GM12872 (cell line): ENCODE data around the gene SSRP1.

Source experiments
- TF ChIP-seq, protein P1 (sequence below): IDR thresholded peaks from 3 replicates; pipeline ENCODE4 v1.5.1; 2011; ENCODE audit warnings: low read depth, mild to moderate bottlenecking, low read length, moderate library complexity; ENCODE audit not compliant: insufficient read depth

The SSRP1 gene

DNA sequence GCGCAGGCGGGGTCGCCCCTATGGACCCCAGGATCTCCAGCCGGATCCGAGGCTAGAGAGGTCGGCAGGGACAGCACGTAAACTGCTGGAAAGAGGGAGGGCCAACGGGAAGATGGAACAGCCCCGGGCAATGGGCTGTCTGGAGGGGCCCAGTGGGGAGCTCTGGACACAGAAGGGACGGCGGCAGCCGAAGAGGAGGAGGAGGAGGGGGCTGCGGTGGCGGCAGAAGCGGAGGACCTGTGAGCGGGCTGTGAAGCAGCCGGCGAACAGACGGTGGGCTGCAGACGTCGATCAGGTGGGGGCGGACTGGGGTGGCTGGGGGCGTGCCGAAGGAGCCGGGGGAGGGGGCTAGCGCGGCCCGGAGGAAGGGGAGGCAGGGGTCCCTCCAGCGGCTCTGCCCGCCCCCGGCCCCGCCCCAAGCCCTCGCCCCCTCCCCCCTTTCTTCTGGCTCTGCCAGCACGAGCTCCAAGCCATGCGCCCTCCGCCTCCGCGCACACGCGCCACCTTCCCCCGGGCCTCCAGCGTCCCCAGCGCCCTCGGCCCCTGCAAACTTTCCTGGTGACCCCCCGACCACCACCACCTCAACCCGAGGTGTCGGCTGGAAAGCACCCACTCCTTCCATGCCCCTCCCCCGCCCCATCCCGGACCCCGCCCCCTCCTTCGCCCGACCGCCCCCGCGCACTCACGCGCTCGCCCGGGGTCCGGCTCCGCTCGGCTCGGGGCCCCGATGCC, 11.4 kb downstream of the SSRP1 start:
- TF ChIP-seq, protein P1, sequence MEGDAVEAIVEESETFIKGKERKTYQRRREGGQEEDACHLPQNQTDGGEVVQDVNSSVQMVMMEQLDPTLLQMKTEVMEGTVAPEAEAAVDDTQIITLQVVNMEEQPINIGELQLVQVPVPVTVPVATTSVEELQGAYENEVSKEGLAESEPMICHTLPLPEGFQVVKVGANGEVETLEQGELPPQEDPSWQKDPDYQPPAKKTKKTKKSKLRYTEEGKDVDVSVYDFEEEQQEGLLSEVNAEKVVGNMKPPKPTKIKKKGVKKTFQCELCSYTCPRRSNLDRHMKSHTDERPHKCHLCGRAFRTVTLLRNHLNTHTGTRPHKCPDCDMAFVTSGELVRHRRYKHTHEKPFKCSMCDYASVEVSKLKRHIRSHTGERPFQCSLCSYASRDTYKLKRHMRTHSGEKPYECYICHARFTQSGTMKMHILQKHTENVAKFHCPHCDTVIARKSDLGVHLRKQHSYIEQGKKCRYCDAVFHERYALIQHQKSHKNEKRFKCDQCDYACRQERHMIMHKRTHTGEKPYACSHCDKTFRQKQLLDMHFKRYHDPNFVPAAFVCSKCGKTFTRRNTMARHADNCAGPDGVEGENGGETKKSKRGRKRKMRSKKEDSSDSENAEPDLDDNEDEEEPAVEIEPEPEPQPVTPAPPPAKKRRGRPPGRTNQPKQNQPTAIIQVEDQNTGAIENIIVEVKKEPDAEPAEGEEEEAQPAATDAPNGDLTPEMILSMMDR: no peak

DNA sequence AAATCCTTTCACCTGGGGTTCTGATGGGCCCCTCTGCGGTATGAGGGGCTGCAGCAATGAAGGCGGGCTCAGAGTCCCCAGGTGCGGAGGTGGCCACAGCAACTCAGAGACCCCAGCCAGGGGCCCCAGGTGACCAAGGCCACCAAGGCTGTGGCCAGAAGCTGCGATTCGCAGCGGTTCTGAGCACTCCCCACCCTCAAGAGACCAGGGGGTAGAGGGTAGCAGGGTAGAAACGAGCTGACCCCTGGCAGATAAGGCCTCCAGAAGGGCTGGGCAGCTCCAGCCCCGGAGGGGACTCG, 11.9 kb downstream of the SSRP1 start:
- TF ChIP-seq, protein P1: no peak

DNA sequence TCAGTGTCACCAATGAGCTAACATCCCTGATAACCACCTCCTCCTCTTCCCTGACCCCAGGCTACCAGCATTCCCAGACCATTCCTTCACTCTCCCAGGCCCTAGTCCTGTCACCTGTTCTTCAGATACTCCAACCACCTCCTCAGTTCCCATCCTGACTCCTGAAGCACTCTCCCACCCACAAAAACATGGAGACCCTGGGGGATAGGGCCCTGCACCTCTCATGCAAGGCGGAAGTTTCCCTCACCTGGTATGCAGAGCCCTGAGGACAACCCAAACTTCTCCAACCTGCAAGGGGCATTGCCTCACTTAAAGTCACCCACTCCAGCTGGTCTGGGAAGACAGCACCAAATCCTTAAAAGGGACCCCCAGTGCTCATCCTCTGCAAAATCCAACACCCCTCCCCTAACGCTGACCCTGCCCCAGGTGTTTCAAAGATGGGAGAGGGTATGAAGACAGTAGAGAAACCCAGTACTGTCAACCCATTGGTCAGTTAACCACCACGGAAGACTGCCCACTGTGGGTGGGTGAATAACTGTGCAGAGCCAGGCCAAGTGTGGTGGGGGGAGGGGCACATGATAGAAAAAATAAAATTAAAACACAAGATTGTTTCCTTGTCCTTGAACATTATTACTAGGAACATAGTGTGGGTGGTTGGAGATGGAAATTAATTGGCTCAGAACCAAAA, 12.4 kb downstream of the SSRP1 start:
- TF ChIP-seq, protein P1: no peak

DNA sequence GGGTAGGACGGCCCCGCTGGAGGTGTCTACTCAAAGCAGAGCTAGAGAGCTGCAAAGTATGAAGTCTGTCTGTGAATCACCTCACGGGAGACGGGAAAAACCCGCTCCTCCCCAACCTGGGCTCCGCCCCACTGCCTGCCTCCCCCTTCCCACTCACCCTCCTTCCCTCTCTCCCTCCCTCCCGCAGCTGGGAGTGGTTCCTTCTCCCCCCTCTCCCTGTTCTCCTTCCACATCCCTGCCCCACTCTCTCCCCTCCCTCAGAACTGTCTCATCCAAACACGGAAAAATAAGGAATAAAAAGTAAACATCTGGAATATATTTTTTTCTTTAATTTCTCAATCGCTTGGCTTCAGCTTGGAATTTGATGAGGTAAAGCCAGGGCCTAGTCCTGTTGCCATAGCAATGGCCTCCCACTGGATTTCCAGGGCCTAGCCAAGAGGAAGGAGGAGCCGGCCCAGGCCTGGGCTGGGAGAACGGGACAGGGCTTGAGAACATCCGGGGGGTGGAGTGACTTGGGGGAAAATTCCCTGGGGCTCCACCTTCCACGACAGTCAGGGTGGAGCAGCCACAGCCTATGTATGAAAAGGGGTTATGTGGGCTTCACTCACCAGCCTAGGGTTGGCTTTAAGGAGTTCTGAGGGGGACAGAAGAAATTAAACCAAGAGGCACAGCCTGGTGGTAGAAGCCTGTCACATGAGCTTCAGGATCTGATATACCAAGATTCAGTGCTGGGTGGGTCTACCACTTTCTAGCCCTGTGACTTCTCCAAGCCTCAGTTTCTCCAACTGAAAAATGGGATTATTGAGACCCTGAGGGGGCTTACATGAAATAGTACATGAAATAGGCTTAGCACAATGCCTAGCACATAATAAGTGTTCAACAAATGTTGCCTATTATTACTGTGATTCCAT, 13.2 kb downstream of the SSRP1 start:
- TF ChIP-seq, protein P1: no peak

DNA sequence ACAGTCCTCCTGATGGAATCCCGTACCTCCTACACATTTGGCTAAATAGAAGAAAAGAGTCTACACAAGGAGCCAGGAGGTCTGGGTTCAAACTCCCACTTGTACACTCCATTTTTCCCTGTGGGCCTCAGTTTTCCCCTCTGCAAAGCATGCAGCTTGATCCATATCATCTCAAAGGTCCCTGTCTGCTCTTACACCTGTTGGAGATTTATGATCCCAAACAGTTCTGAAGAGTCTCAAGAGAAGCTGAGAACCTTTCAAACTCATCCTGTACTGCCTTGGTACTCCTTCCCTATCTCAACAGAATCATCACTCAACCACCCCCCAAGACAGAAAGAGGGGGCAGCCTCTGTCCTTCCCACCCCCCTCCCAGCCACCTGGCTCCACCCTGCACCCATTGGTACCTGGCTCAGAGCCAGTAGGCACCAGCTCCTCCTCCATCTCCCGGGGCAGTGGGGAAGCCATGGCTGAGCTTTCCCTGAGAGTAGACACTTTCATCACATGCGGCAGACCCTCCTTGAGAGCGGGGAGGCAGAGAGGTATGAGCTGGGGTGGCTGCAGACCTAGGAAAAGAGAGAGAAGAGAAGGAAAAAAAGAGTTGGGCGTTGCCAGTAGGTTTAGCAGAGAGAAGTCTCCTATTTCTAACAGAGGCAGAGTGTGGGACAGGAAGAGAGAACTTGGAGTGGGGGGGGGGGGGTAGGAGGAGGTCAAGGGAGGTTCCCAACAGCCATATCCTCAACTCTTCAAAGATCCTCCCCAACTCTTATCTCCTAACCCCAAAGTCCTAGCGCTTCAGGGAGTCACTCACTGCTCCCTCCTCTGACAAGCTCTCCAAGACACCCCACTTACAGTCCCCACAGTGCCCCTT, 14.1 kb downstream of the SSRP1 start:
- TF ChIP-seq, protein P1: no peak

DNA sequence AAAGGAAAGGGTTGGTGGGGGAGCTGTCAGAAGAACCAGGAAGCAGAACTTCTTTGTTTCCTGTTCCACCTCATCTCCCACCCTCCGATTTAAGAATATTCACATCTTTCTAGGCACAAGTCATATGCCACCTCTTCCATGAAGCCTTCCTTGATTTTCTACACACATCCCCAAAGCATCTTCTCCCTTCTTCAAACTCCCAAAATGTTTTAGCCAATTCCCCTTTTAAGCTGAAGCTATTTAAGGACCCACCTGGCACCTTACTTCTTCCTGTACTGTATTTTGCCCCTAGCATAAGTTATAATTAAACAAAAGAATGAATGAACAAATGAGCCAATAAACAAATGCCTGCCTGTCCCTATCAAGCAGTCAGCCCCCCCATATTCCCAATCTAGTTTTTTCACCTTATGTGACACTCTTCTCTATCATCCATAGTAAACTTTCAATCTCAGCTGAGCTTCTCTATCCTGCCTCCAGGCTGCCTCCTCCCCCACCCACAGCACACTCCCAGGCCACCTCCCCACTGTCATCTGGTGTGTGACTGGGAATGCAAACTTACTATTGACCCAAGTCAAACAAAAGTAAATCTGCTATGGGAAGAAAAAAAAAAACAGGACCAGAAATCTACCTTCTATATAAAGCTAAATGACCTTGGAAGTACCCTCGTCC, 14.8 kb downstream of the SSRP1 start:
- TF ChIP-seq, protein P1: no peak
